Astrocyte (in vitro differentiated cells and primary cell): Measurements from ENCODE around the gene STPG3. TPM values are rescaled to one million over a fixed set of nuclear protein-coding genes. Genes with fewer than 3 reads are reported as not detected.

ENCODE experiments used
- DNase-seq: peaks from one replicate; pipeline ENCODE4 v3.0.0-alpha.2; 2010; ENCODE audit warnings: low read depth
- FAIRE-seq: peaks from 2 replicates; lab custom pipeline; 2011; peaks lifted over from hg19 to GRCh38; lab: Jason Lieb, UNC
- H2AFZ ChIP-seq: 2 replicates; pipeline ENCODE4 v1.6.0; 2012; ENCODE audit warnings: low read depth, low read length, inconsistent platforms
- H3K27ac ChIP-seq: 2 replicates; pipeline ENCODE4 v1.5.1; 2011; ENCODE audit warnings: low read depth, low read length, inconsistent platforms
- H3K27me3 ChIP-seq: 2 replicates; pipeline ENCODE4 v1.6.0; 2011; ENCODE audit warnings: low read length, inconsistent platforms; ENCODE audit not compliant: insufficient read depth
- H3K36me3 ChIP-seq: 2 replicates; pipeline ENCODE4 v1.5.1; 2011; ENCODE audit warnings: low read length, inconsistent platforms; ENCODE audit not compliant: insufficient read depth
- H3K4me1 ChIP-seq: 2 replicates; pipeline ENCODE4 v1.5.1; 2011; ENCODE audit warnings: low read length, inconsistent platforms; ENCODE audit not compliant: insufficient read depth
- H3K4me2 ChIP-seq: 2 replicates; pipeline ENCODE4 v1.6.0; 2012; ENCODE audit warnings: low read length, inconsistent platforms
- H3K4me3 ChIP-seq: 2 replicates; pipeline ENCODE4 v1.5.1; 2011; ENCODE audit warnings: low read depth, mild to moderate bottlenecking, low read length, inconsistent platforms; ENCODE audit not compliant: insufficient read depth
- H3K79me2 ChIP-seq: 2 replicates; pipeline ENCODE4 v1.6.0; 2012; ENCODE audit warnings: mild to moderate bottlenecking, low read length, inconsistent platforms; ENCODE audit not compliant: insufficient read depth
- H3K9ac ChIP-seq: 2 replicates; pipeline ENCODE4 v1.6.0; 2012; ENCODE audit warnings: mild to moderate bottlenecking, low read length, inconsistent platforms
- H3K9me3 ChIP-seq: 2 replicates; pipeline ENCODE4 v1.5.1; 2012; ENCODE audit warnings: low read depth, mild to moderate bottlenecking, low read length, inconsistent platforms; ENCODE audit not compliant: insufficient read depth
- H4K20me1 ChIP-seq: 2 replicates; pipeline ENCODE4 v1.6.0; 2012; ENCODE audit warnings: low read length, inconsistent platforms; ENCODE audit not compliant: insufficient read depth
- H3K27ac Mint-ChIP-seq: one replicate; pipeline ENCODE4 v1.8.0; 2021; ENCODE audit warnings: mild to moderate bottlenecking, mixed read lengths; ENCODE audit not compliant: unreplicated experiment
- H3K27me3 Mint-ChIP-seq: one replicate; pipeline ENCODE4 v1.8.0; 2021; ENCODE audit warnings: low read depth, mixed read lengths; ENCODE audit not compliant: unreplicated experiment
- H3K36me3 Mint-ChIP-seq: one replicate; pipeline ENCODE4 v1.8.0; 2021; ENCODE audit warnings: low read depth, mixed read lengths; ENCODE audit not compliant: unreplicated experiment
- H3K4me1 Mint-ChIP-seq: one replicate; pipeline ENCODE4 v1.8.0; 2021; ENCODE audit warnings: low read depth, mixed read lengths; ENCODE audit not compliant: unreplicated experiment
- H3K4me3 Mint-ChIP-seq: one replicate; pipeline ENCODE4 v1.8.0; 2021; ENCODE audit warnings: mild to moderate bottlenecking, moderate library complexity, mixed read lengths; ENCODE audit not compliant: unreplicated experiment
- H3K9me3 Mint-ChIP-seq: one replicate; pipeline ENCODE4 v1.8.0; 2021; ENCODE audit warnings: mild to moderate bottlenecking, mixed read lengths; ENCODE audit not compliant: unreplicated experiment
- EZH2 ChIP-seq: IDR thresholded peaks from 2 replicates; pipeline ENCODE4 v1.6.1; 2012; ENCODE audit warnings: mild to moderate bottlenecking, low read length, inconsistent platforms; ENCODE audit not compliant: insufficient read depth
- total RNA-seq: library from RNA; stranded (reverse); gene quantifications from 2 replicates; pipeline ENCODE4 v1.2.1, GENCODE V29; 2021
- TF ChIP-seq, protein P1 (sequence below): IDR thresholded peaks from 2 replicates; pipeline ENCODE4 v1.5.1; 2011; ENCODE audit warnings: low read depth, mild to moderate bottlenecking, inconsistent platforms, low read length, moderate library complexity; ENCODE audit not compliant: insufficient read depth

The STPG3 gene
- total RNA-seq, 1 donor from 2014 or later = not detected

DNA sequence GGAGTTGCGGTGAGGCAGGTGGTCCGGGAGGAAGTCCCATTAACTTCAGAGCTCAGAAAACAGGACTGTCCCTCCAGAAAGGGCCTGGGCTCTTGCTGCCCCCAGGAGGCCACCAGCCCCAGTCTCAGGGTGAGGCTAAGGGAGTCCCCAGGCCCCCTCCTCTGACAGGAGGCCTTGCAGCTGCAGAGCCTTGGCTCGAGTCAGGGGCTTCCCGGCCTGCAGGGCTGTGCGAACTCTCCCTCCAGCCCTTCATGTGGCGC lies 3.2 kb upstream of the STPG3 start:
- H3K4me1 ChIP-seq = peaks cover 9% of the 10 kb centered on the region
- no peak overlapping the region for H3K9ac ChIP-seq
- H3K27ac ChIP-seq = no peak overlapping the region
- H3K4me3 Mint-ChIP-seq = no peak overlapping the region
- H3K27ac Mint-ChIP-seq = no peak overlapping the region
- no peaks in the 10 kb centered on the region for H3K9me3 ChIP-seq
- peaks cover 4% of the 10 kb centered on the region for H3K27me3 Mint-ChIP-seq
- no peak overlapping the region for H2AFZ ChIP-seq
- no peaks in the 10 kb centered on the region for H3K36me3 Mint-ChIP-seq
- no peak overlapping the region for H3K4me2 ChIP-seq
- peaks cover 18% of the 10 kb centered on the region for H3K79me2 ChIP-seq
- peaks cover 12% of the 10 kb centered on the region for H3K4me1 Mint-ChIP-seq
- H3K9me3 Mint-ChIP-seq = no peaks in the 10 kb centered on the region
- no peak overlapping the region for H3K4me3 ChIP-seq
- peaks cover 24% of the 10 kb centered on the region for H4K20me1 ChIP-seq
- FAIRE-seq (no peak), DNase-seq (no peak)
- no peaks in the 10 kb centered on the region for H3K27me3 ChIP-seq
- TF ChIP-seq EZH2 = no peak
- TF ChIP-seq, protein P1, sequence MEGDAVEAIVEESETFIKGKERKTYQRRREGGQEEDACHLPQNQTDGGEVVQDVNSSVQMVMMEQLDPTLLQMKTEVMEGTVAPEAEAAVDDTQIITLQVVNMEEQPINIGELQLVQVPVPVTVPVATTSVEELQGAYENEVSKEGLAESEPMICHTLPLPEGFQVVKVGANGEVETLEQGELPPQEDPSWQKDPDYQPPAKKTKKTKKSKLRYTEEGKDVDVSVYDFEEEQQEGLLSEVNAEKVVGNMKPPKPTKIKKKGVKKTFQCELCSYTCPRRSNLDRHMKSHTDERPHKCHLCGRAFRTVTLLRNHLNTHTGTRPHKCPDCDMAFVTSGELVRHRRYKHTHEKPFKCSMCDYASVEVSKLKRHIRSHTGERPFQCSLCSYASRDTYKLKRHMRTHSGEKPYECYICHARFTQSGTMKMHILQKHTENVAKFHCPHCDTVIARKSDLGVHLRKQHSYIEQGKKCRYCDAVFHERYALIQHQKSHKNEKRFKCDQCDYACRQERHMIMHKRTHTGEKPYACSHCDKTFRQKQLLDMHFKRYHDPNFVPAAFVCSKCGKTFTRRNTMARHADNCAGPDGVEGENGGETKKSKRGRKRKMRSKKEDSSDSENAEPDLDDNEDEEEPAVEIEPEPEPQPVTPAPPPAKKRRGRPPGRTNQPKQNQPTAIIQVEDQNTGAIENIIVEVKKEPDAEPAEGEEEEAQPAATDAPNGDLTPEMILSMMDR = no peak
- peaks cover 3% of the 10 kb centered on the region for H3K36me3 ChIP-seq

DNA sequence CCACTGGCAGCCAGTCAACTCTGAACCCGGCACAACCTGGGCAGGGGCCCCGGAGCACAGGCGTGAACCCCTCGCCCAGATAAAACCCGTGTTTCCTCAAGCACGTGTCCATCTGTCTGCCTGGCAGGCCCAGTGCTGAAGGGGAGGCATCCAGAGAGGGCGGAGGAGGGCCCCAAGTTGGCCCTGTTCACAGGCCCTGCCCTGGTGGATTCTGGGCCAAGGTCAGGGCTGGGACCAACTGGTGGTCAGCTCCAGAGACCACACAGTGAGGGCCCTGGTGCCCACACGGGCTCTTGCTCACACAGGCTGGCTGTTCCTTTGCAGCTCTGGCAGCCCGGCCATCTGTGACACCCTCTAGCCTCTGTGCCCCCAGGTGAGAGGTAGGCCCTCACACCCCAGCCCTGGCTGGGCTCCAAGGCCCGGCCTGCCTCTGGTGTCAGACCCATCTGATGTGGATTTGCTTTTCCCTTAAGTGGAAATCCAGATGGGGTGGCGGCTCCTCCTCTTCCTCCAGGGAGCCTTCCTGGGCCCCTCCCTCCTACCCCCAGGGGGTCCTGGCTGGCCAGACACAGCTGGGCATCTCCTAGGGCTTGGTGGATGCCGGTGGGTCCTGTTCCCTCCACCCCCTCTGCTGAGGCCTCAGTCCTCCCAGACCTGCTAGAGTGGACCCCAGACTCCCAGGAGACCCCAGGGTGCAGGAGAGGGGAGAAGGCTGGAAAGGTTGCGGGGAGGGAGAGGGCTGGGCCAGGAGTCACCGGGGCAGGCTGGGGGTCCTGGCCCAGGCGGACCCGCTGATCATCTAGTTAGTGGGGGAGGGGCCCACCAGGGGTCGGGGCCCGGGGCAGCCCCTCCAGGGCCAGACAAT lies 525 bp upstream of the STPG3 start:
- Histone ChIP-seq H3K27ac (no peak overlapping the region), H3K9ac (no peak overlapping the region), H2AFZ (no peak overlapping the region), H4K20me1 (peaks cover 2% of the 10 kb centered on the region), H3K4me2 (no peak overlapping the region), H3K9me3 (no peaks in the 10 kb centered on the region), H3K79me2 (peaks cover 9% of the 10 kb centered on the region), H3K36me3 (no peaks in the 10 kb centered on the region), H3K27me3 (no peaks in the 10 kb centered on the region), H3K4me3 (no peak overlapping the region), H3K4me1 (peaks cover 10% of the 10 kb centered on the region)
- Mint-ChIP-seq H3K9me3 (no peaks in the 10 kb centered on the region), H3K27ac (no peak overlapping the region), H3K4me3 (no peak overlapping the region), H3K27me3 (peaks cover 6% of the 10 kb centered on the region), H3K36me3 (no peaks in the 10 kb centered on the region), H3K4me1 (peaks cover 2% of the 10 kb centered on the region)
- FAIRE-seq (no peak), DNase-seq (no peak)
- TF ChIP-seq, protein P1 = no peak
- no peak for TF ChIP-seq EZH2
